Gastroesophageal sphincter (tissue), 4 donors: Measurements from ENCODE around the gene USP50. TPM values are rescaled to one million over a fixed set of nuclear protein-coding genes. Genes with fewer than 3 reads are reported as not detected.

ENCODE experiments used
- ATAC-seq: fragments of 150-250 bp; one replicate; pipeline ENCODE4 v1.9.1; 2016; ENCODE audit warnings: mild to moderate bottlenecking, moderate library complexity
- H3K27ac ChIP-seq, 4 donors: fragments of 200-600 bp; sonication (generic) in 3 of 4; 1 replicate in 3 of 4; 2 replicates in 1 of 4; pipeline ENCODE4 v1.5.1; 2016 to 2019
- H3K27me3 ChIP-seq: fragments of 200-600 bp; sonication (generic); one replicate; pipeline ENCODE4 v1.5.1; 2019
- H3K36me3 ChIP-seq, 2 donors: fragments of 200-600 bp; sonication (generic); one replicate each; pipeline ENCODE4 v1.5.1; 2019; ENCODE audit warnings: control low read depth in 1 of 2
- H3K4me1 ChIP-seq, 3 donors: fragments of 200-600 bp; sonication (generic); 1 replicate in 2 of 3; 2 replicates in 1 of 3; pipeline ENCODE4 v1.5.1; 2016 to 2019; ENCODE audit warnings: control low read depth in 2 of 3
- H3K4me3 ChIP-seq, 2 donors: fragments of 200-600 bp; sonication (generic); one replicate each; pipeline ENCODE4 v1.5.1; 2019; ENCODE audit warnings: mild to moderate bottlenecking in 1 of 2, moderate library complexity in 1 of 2
- H3K9me3 ChIP-seq, 3 donors: fragments of 200-600 bp; sonication (generic); one replicate each; pipeline ENCODE4 v1.5.1; 2017 to 2019; ENCODE audit warnings: control low read depth in 2 of 3
- EP300 ChIP-seq: sonication (generic); formaldehyde crosslinking; IDR thresholded peaks from one replicate; pipeline ENCODE4 v1.6.1; 2017; ENCODE audit warnings: antibody characterized with exemption, mild to moderate bottlenecking
- POLR2A ChIP-seq, 2 donors: fragments of 450-650 bp; IDR thresholded peaks; one replicate each; pipeline ENCODE4 v1.6.1; 2017; ENCODE audit warnings: antibody characterized with exemption in 2 of 2, mild to moderate bottlenecking in 2 of 2, moderate library complexity in 1 of 2
- POLR2AphosphoS5 ChIP-seq: sonication (generic); formaldehyde crosslinking; IDR thresholded peaks from one replicate; pipeline ENCODE4 v1.6.1; 2017; ENCODE audit warnings: antibody characterized with exemption
- WGBS, 2 donors: methylation state at CpG; one replicate each; pipeline ENCODE4 v1.1.5; 2018; ENCODE audit warnings: low coverage in 1 of 2; 5-methylcytosine and 5-hydroxymethylcytosine counted together
- total RNA-seq, 4 donors: library from RNA; depleted of rRNA; stranded (reverse); fragments of >200 nt; gene quantifications; one replicate each; pipeline ENCODE4 v1.1.0, GENCODE V29; 2016
- TF ChIP-seq, protein P1 (sequence below), 4 experiments: fragments of 200-600 bp in 2 of 4; fragments of 450-650 bp in 2 of 4; sonication (generic) in 1 of 4; IDR thresholded peaks; one replicate each; pipeline ENCODE4 v1.5.1; 2017 to 2019; ENCODE audit warnings: antibody characterized with exemption in 4 of 4, mild to moderate bottlenecking in 2 of 4, moderate library complexity in 2 of 4

USP50 gene
- total RNA-seq, 4 donors from 2014 or later, result 0.94 TPM; not detected in 3

DNA sequence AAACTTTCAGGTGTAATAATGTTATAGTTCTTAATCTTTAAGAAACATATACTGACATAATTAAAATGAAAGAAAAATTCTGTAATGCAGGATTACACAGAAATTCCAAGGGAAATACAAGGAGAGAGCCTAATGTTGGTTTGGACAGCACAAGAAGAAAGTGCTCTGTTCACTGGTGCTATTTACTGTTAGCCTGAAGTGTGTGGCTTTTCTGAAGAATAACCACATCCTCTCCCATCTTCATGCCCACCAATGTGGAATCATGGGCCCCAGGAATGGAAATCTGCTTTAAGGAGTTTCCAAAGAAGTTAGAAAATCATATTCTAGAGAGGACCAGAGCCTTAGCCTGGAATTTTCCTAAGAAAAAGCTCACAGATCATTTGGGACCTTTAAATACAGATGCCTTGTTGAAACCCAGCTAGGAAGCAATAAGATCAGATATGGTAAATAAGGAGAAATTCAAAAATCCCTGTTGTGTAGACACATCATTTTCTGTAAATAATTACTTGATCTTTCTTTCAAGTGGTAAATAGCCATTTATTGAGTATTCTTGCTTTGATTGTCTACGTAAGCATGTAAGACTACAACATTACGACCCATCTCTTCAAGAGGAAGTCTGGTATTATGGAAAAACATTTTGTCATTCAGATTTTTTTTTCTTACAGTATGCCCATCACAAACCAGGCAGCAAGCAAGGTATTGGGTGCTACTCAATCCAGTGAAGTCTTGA is 10.3 kb upstream of the USP50 start:
- Histone ChIP-seq H3K9me3 (no peaks in the 10 kb centered on the region), H3K27me3 (no peaks in the 10 kb centered on the region), H3K4me1 (no peaks in the 10 kb centered on the region), H3K36me3 (peaks cover 0 to 51% of the 10 kb centered on the region in 2 donors), H3K4me3 (no peak overlapping the region), H3K27ac (no peak overlapping the region)
- no peak for ATAC-seq
- TF ChIP-seq, protein P1, sequence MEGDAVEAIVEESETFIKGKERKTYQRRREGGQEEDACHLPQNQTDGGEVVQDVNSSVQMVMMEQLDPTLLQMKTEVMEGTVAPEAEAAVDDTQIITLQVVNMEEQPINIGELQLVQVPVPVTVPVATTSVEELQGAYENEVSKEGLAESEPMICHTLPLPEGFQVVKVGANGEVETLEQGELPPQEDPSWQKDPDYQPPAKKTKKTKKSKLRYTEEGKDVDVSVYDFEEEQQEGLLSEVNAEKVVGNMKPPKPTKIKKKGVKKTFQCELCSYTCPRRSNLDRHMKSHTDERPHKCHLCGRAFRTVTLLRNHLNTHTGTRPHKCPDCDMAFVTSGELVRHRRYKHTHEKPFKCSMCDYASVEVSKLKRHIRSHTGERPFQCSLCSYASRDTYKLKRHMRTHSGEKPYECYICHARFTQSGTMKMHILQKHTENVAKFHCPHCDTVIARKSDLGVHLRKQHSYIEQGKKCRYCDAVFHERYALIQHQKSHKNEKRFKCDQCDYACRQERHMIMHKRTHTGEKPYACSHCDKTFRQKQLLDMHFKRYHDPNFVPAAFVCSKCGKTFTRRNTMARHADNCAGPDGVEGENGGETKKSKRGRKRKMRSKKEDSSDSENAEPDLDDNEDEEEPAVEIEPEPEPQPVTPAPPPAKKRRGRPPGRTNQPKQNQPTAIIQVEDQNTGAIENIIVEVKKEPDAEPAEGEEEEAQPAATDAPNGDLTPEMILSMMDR (IDR thresholded peaks at IDR 0.05), result no peak
- no peak for TF ChIP-seq EP300
- TF ChIP-seq POLR2AphosphoS5, result no peak
- TF ChIP-seq POLR2A (IDR thresholded peaks at IDR 0.05), result no peak
- 94 to 97% methylated on average over 2 of the region's 2 CpGs for WGBS, 2 donors

DNA sequence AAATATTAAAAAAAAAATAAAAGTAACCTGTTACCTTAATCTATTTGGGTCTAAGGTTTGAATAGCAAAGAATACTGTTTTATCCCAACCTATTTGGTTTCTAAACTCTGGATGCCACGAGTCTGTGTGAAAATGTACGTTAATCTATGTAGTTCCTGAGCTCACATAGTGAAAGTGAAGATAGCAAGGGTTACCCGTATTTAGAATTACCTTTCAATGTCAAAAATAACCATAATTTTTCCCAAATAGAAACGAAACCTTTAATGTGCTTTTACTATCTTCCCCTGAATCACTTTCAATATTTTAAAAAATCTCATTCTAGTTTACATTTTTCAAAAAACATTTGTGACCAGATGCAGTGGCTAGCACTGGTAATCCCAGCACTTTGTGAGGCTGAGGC is 5.8 kb upstream of the USP50 start:
- Histone ChIP-seq H3K4me1 (no peaks in the 10 kb centered on the region), H3K36me3 (peaks cover 0 to 13% of the 10 kb centered on the region in 2 donors), H3K27ac (no peak overlapping the region), H3K9me3 (no peaks in the 10 kb centered on the region), H3K27me3 (no peaks in the 10 kb centered on the region), H3K4me3 (no peak overlapping the region)
- no peak for ATAC-seq
- 83 to 86% methylated on average over 4 of the region's 4 CpGs for WGBS, 2 donors
- TF ChIP-seq POLR2AphosphoS5 (no peak), POLR2A (IDR thresholded peaks at IDR 0.05) (no peak), EP300 (no peak)
- TF ChIP-seq, protein P1 (IDR thresholded peaks at IDR 0.05), result no peak

DNA sequence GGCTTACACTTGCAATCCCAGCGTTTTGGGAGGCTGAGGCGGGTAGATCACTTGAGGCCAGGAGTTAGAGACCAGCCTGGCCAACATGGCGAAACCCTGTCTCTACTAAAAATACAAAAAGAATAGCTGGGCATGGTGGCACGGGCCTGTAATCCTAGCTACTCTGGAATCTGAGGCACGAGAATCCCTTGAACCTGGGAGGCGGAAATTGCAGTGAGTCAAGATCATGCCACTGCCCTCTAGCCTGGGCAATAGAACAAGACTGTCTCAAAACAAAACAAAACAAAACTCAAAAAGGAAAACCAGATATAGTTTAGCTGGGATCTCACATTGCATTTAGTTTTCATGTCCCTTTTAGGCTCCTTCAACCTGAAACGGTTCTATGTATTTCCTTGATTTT is 2.9 kb upstream of the USP50 start:
- Histone ChIP-seq H3K9me3 (no peaks in the 10 kb centered on the region), H3K4me1 (no peaks in the 10 kb centered on the region), H3K27me3 (no peaks in the 10 kb centered on the region), H3K4me3 (no peak overlapping the region), H3K36me3 (no peaks in the 10 kb centered on the region), H3K27ac (no peak overlapping the region)
- WGBS, 2 donors, result 80 to 85% methylated on average over 1 to 7 of the region's 7 CpGs
- ATAC-seq, result no peak
- TF ChIP-seq EP300 (no peak), POLR2A (IDR thresholded peaks at IDR 0.05) (no peak), POLR2AphosphoS5 (no peak)
- TF ChIP-seq, protein P1 (IDR thresholded peaks at IDR 0.05), result no peak

DNA sequence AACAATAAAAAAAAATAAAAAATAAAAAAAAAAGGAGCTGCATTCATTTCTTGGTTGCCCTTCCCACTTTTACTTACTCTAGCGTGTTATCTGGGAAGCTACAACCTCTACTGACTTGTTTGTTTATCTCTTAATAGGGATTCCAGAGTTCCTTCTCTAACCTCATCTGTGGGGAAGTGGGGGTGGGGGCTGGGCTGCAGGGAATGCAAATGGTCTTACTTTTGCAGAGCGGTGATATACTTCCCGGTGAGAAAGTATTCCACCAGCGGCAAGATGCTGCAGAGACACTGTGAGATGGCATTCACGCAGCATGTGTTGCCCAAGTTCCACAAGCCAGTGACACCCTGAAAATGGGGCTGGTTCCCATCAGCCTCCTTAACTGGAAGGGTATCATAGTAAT is 2.1 kb downstream of the USP50 start:
- H3K9me3 ChIP-seq, result no peaks in the 10 kb centered on the region
- no peaks in the 10 kb centered on the region for H3K36me3 ChIP-seq
- no peak overlapping the region for H3K4me3 ChIP-seq
- no peak for ATAC-seq
- H3K27ac ChIP-seq, result no peak overlapping the region
- no peaks in the 10 kb centered on the region for H3K4me1 ChIP-seq
- 78% methylated on average over 4 of the region's 5 CpGs; no CpG with 5 or more reads in 1 of the 2 donors for WGBS, 2 donors
- no peaks in the 10 kb centered on the region for H3K27me3 ChIP-seq
- TF ChIP-seq, protein P1 (IDR thresholded peaks at IDR 0.05), result no peak
- TF ChIP-seq POLR2AphosphoS5 (no peak), POLR2A (IDR thresholded peaks at IDR 0.05) (no peak), EP300 (no peak)

DNA sequence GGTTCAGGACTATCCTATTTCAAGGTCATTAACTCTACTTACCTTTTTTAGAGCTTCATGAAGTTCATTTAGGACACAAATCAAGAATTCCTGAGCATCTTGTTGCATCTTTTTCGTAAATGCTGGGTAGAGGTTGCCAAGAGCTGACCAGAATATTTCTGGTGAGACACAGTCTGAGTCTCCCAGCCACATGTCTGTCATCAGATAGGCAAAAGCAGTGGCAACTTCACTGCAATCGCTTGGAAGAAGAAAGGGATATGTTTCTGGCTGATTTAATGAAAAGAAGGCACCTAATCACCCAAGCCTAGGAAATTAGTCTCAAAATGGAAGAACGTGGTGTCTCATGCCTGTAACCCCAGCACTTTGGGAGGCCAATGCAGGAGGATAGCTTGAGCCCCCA is 2.9 kb downstream of the USP50 start:
- Histone ChIP-seq H3K27ac (no peak overlapping the region), H3K9me3 (no peaks in the 10 kb centered on the region), H3K36me3 (no peaks in the 10 kb centered on the region), H3K4me1 (no peaks in the 10 kb centered on the region), H3K27me3 (no peaks in the 10 kb centered on the region), H3K4me3 (no peak overlapping the region)
- TF ChIP-seq, protein P1 (IDR thresholded peaks at IDR 0.05), result no peak
- TF ChIP-seq EP300 (no peak), POLR2AphosphoS5 (no peak), POLR2A (IDR thresholded peaks at IDR 0.05) (no peak)
- WGBS, 2 donors, result 70 to 81% methylated on average over 2 to 3 of the region's 3 CpGs
- no peak for ATAC-seq
